HG03520 (cell line): Measurements from ENCODE around the gene GALC.

Source experiments
- ATAC-seq: cut with Tn5 transposase; IDR thresholded peaks from one replicate; pipeline ENCODE4 v1.9.1; 2021; ENCODE audit warnings: mild to moderate bottlenecking, moderate library complexity; ENCODE audit not compliant: unreplicated experiment

GALC gene

DNA sequence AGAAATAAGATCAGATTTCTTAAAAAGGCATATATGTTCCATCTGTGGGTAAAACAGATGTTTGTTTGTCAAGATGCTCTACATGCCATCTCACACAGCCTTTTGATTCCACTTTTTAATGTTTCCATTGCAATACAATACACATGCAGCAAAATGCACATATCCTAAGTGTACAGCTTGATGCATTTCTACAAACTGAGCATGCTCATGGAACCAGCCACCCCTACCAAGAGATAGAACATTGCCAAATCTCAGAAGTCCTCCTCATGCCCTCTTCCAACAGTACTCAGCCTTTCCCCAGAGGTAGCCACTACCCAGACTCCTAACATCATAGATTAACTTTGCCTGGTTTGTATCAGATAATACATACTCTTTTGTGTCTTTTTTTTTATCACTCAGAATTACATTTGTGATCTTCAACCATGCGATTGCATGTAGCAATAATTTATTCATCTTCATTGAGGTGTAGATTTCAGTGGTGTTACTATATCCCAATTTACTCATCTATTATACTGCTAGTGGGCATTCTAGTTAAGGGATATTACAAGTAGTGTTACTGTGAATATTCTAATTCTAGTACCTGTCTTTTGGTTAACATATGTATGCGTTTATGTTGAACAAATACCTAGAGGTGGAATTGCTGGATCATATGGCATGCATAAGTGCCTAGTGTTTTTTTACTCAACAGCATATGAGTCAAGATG, 15.2 kb upstream of the GALC start:
- no peak for ATAC-seq

DNA sequence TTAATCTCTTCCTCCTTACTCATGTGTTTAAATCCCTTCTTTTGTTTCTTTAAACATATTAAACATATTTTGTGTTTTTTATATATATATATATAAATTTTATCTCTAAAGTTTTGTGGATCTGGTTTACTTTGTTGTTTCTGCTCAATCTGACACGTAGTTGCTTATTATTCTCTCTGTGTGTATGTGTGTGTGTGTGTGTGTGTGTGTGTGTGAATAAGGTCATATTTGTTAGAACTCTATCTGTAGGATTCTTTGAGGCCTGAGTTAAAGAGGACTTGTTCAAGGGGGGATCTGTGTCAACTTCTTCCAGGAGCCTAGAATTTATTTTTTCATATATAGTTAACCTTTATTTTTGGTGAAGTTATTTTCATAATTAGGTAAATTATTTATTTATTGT, 14.6 kb upstream of the GALC start:
- no peak for ATAC-seq

GRCh38 chr14:88005978-88006851, 13.2 kb upstream of the GALC start:
- ATAC-seq: peak; percentile 94

DNA sequence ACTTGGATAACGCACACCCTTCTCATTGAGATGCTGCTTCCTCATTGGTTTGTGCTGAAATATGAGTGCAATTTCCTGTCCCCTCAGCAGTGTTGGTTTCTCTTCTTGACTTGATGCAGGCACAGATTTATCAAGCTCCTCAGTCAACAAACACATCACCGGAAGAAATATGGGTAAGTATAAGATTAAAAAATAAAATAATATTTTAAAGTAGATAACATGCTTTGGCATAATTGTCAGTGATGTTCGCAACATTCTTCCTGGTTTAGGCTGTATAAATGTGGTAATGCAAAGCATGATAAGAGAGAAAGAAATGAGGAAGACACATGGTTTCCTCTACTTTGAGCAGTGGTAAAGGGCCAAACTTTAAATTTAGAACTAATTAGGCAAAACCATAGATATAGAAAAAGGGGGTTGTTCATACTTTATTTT, 12.1 kb upstream of the GALC start, which contains the start of gene GPR65:
GPR65 (plus strand) TSS at position 86 of the 432 bp plus-strand sequence. CDS start 5,713 bp downstream, outside the sequence.
- peak; percentile 65 for ATAC-seq

- no peak for ATAC-seq
These were observed 11.6 kb upstream of the GALC start for GRCh38 chr14:88004506-88005036.

DNA sequence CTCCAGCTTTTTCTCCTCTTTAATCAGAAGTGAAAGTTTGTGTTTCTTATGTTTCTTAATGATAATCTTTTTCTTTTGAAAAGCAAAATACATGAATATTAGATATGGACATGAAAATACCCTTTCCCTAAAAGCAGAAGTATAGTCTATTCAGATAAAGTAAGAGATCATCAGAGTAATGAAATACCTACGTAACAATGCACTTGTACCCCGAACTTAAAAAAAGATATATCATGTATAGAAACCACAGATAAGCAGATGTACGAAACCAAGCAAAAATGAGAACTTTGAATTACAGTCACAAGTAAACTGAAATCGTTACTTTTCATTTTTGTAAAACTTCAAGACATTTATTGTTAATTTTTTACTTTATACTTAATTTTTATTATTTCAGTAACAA, 10.4 kb upstream of the GALC start:
- no peak for ATAC-seq

DNA sequence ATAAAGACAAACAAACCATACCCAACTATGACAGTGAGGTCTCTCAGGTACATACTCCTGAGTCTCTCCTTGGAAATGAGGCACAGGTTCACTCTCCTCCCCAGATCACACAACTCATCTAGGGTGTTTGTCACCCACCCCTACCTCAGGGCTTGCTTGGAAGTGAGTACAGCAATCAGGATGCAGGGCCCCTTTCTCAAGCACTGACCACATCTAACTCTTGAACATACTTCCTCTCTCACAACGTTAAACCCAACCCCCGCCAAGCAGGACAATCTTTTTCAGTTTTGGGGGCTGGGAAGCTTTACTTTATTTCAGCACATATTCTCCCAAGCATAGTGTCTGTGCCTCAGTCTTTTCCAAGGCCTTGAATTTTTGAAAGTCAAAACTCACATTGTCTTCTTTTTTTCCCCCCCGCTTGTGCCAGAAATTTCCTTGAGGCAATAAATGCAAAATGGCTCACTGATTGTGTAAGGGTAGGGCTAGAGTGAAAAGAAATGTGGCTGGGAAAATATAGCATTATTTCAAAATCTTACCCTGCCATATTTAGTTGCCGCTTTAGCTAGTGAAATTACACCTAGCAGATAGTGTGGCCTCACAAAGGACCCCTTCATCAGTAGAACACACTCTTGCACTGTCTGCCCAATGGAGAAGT, 9.6 kb upstream of the GALC start:
- ATAC-seq: no peak

- no peak for ATAC-seq
These were observed 6.3 kb upstream of the GALC start for GRCh38 chr14:87999277-87999676.

DNA sequence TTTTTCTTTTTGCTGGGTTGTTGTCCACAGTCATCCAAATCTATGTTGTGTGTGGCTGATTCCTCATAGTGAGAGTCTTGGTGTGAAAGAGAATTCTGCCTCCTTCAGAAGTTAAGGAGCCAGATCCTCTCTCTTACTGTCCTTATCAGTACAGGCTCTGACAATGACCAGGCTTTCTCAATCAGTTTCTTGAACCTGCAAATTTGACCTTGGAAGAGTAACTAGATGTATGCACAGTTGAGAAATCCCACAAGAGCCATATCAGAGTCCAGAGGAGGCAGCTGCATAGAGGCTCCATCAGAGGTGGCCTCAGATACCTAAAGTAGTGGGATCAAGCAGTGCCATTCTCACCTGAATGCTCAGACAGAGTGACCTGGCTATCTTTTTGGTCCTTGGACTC, 5.5 kb upstream of the GALC start:
- ATAC-seq: no peak

- no peak for ATAC-seq
These were observed 3.3 kb upstream of the GALC start for GRCh38 chr14:87996291-87996592.

DNA sequence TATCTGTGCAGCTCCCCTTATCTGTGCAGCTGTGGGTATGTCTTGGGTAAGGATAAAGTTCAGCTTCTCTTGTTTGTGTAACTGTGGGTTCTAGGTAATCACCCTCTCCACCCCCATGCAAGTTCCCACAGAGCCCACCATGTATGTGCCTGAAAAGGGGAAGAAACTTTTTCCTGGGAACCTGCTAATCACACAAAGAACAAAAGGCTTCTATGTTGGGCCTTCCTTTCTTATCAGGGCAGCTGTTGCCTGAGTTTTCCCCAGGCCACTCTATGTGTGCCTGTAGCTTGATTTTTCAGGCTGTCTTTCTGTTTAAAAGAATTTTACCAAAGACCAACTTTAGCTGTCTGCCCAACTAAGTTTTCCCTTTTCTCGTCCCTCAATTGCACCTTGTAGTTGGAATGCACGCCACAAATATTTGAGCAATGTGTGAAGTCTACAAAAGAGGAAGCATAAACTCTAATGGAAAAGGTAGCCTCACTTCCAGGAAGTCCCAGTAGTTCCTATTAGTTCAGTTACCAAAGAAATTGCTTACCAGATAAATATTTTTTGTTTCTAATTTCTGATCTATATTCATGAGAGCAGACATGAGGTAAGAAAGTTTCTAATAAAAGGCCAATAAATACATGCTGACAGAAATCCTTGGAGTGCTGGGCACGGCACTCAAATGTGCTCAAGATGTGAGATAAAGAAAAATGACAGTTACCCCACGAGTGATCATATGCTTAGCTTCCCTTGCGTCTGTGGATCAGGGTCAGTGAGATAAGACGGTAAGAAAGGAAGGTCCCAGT, 2.7 kb upstream of the GALC start:
- no peak for ATAC-seq

GRCh38 chr14:87994974-87995373, 2.0 kb upstream of the GALC start:
- ATAC-seq: peak; percentile 34

GRCh38 chr14:87992346-87992717, 650 bp downstream of the GALC start:
- ATAC-seq: no peak

GRCh38 chr14:87990682-87991081, 2.3 kb downstream of the GALC start:
- ATAC-seq: no peak

DNA sequence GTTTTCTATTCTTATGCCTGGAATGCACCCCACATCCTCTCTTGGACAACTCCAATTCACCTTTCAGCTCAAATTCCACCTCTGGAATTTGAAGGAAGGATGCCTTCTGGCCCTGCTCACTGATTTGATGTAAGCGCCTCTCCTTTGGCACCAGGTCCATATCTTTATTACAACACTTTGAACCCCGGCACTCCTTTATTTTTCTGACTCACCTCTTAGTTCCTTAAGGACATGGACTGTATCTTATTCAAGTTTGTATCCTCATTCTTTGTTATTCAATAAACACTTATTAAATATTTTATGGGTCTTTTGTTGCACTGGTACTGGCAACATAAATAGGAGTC, 3.1 kb downstream of the GALC start:
- ATAC-seq: no peak

DNA sequence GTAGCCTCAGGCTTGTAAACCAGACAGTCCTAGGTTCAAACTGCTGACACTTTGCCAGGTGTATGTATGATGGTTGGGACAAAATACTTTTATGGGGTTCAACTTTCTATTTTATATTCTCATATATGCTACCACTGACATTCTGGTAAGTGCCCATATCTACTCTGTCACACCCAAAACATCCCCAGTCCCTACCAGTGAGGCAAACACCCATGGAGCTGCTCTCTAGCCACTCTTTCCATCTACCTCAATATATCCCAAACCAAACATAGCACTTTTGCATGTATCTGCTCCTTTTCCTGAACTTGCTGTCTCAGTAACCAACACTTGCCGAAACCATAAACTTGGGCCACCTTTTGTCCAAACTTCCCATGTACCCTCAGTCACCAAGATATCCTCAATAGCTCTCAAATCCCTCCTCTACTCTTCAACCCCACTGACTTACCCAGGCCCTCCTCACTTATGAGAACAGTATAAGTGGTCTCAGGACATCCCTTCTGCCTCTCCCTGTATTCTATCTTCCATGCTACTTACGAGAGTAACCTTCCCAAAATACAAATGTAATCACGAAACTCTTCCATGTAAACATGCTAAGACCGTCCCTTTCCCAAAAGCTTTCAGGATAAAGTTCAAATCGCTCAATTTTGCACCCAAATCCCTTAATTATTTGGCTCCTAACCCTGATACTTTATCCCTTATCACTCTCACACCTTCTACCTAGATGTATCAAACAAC, 3.6 kb downstream of the GALC start:
- ATAC-seq: no peak

DNA sequence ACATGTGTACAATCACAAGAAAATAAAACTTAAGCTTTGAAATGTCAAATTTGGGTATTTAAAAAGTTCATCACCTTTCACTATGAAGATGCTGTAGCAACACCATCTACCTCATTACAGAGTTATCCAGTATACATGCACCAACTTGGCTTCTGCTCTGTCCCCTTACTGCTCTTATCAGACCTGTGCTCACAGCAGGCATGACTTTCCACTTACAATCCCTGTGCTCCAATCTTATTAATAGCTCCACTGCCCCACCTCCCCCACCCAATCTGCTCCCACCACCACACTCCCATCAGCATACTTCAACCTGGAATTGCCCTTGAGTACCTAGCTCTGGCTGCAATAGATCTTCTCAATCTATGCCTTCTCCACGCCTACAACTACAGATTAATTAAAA, 13.3 kb downstream of the GALC start:
- ATAC-seq: no peak

GRCh38 chr14:87975636-87976035, 17.3 kb downstream of the GALC start:
- ATAC-seq: no peak

GRCh38 chr14:87971010-87971409, 22.0 kb downstream of the GALC start:
- peak; percentile 53 for ATAC-seq

DNA sequence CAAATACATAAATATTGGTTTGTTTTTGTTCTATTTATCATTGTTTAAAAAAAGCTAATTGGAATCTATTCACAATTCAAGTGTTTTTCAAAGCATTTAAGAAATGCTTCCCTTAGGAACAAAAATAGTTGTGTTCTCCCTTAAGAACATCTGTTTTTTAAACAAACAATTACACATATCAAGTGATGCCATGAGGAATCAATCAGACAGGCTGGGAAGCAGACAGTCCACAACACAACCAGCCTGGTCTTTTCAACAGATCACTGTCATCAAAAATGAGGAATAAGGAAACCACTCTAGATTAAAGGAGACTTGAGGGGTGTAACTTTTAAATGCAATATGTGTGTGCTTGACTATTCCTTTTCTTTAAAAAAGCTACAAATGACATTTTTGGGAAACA, 25.5 kb downstream of the GALC start:
- ATAC-seq: no peak
